Stimulated activated effector memory CD8-positive, alpha-beta T cell treated with anti-CD3 and anti-CD28 coated beads, Interleukin-12 subunit alpha, Interleukin-12 subunit beta, amount 100 ng/mL, for 72 hours (primary cell): ENCODE measurements around the gene TNRC6C.
"Not testable (repeated sequence)": the region's sequence is repeated elsewhere in the genome, so short reads cannot be mapped to it uniquely, and the experiment has no call there.

ENCODE experiments used
- ATAC-seq: fragments of 150-1000 bp; cut with Tn5 transposase; 2 replicates; pipeline ENCODE4 v1.10.0; 2021
- DNase-seq, 2 donors: peaks; one replicate each; pipeline ENCODE4 v3.0.0; 2021 to 2022; ENCODE audit warnings: low spot score in 2 of 2
- H3K27ac Mint-ChIP-seq: one replicate; pipeline ENCODE4 v1.8.0; 2022; ENCODE audit warnings: mild to moderate bottlenecking, mixed read lengths
- H3K36me3 Mint-ChIP-seq: one replicate; pipeline ENCODE4 v1.8.0; 2022; ENCODE audit warnings: mild to moderate bottlenecking, mixed read lengths
- H3K4me1 Mint-ChIP-seq: one replicate; pipeline ENCODE4 v1.8.0; 2022; ENCODE audit warnings: mixed read lengths
- H3K4me3 Mint-ChIP-seq: one replicate; pipeline ENCODE4 v1.8.0; 2022; ENCODE audit warnings: mild to moderate bottlenecking, mixed read lengths
- H3K9me3 Mint-ChIP-seq: one replicate; pipeline ENCODE4 v1.8.0; 2022; ENCODE audit warnings: mixed read lengths

TNRC6C gene

DNA sequence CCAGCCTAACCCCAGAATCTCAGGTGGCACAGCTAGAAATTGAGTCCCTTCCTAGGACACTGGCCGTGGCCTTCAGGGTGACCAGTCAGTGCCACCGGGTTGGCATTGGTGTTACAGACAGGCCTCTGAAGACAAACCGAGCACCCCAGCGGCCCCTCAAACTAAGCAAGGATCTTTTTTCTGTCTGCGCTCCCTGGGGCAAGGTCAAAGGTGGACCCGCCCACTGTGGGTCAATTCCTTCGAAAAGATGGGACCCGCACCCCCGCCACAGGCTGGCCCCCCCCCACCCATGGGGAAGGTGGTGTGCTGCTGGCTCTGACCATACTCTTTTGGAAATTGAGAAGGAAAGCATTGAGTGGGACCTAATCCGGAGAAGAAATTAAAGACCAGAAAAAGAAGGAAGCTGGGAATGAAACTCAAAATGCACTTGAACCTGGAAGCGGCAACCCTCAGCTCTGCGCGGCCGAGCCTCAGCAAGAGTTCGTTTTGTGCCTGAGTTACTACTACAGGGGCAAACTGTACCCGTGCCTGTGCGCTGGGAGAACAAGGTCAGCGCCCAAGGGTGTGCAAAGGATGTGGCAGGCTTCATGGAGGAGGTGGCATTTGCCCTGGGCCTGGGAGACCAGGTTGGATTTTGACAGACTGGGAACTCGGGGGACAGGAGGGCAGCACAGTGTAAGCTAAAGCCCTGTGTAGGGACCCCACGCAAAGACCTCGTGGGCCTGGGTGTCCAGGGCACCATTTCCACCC lies 149.6 kb downstream of the TNRC6C start:
- H3K27ac Mint-ChIP-seq: peak overlapping the region; percentile 64
- peaks cover 36% of the 10 kb centered on the region for H3K4me1 Mint-ChIP-seq
- H3K36me3 Mint-ChIP-seq: peaks cover 93% of the 10 kb centered on the region
- no peak for DNase-seq
- ATAC-seq: no peak
- H3K4me3 Mint-ChIP-seq: no peak overlapping the region
- no peaks in the 10 kb centered on the region for H3K9me3 Mint-ChIP-seq

DNA sequence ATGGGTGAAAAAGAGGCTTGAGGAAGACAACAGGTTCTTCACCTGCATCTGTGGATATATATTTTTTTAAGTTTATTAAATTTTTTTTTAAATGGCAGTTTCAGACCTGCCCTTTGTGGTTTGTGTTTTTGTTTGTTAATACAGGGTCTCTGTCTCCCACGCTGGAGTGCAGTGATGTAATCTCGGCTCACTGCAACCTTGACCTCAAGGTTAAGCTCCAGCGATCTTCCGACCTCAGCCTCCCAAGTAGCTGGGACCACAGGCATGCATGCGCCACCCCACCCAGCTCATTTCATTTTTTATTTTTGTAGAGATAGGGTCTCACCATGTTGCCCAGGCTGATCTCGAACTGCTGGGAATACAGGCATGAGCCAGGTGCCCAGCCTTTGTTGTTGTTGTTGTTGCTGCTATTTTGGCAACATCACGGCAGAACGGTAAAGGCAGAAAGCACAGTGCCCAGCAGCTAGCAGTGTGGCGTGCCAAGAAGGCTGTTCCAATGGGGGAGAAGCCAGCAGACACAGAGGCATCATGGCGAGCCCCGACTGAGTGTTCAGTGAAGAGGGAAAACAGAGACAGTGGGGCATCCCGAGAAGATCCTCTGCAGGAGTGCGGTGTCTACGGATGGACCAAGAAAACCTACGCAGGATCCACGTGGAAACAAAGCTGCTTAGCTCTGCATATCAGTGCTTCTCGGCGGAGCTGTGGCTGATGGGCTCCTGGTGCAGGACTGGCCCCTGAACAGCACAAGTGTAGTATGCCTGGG lies 150.4 kb downstream of the TNRC6C start:
- Mint-ChIP-seq H3K27ac (peak overlapping the region; percentile 64), H3K9me3 (no peaks in the 10 kb centered on the region), H3K36me3 (peaks cover 95% of the 10 kb centered on the region), H3K4me3 (no peak overlapping the region), H3K4me1 (peaks cover 44% of the 10 kb centered on the region)
- no peak for ATAC-seq
- DNase-seq: no peak

DNA sequence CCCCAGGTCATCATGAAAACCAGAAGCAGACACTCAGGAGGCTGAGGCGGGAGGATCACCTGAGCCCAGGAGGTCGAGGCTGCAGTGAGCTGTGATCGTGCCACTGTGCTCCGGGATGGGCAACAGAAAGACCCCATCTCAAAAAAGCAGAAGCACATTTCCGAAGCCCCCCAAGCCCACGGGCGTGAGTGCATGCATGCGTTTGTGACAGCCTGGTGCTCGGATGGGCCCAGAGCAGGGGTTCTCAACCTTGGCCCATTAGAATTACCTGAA lies 150.9 kb downstream of the TNRC6C start:
- Mint-ChIP-seq H3K4me3 (no peak overlapping the region), H3K27ac (peak overlapping the region; percentile 64), H3K4me1 (peaks cover 49% of the 10 kb centered on the region), H3K36me3 (peaks cover 98% of the 10 kb centered on the region), H3K9me3 (no peaks in the 10 kb centered on the region)
- no peak for DNase-seq
- no peak for ATAC-seq

DNA sequence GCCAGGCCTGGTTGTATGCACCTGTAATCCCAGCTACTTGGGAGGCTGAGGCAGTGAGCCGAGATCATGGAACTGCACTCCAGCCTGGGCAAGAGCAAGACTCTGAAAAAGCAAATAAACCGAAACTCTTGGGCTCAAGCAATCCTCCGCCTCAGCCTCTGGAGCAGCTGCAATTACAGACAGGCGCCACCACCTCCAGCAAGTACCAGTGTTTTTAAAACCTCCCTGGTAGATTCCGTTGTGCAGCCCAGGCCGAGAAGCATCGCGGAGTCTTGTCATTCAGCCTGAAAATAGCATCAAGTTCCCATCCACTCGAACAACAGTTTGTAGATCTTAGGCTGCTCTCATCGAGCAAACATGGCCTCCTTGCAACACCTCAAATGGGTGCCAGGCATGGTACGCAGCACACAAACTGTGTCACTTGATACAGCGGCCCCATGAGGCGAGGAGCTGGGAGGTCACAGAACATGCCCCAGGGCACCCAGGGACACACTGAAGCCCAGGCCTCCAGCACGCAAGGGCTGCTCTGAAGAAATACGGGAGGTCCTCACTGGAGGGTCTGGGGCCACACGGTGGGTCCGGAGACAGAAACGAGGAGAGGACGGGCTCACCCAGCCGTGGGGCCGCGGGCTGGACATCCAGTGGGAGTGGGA lies 152.0 kb downstream of the TNRC6C start:
- no peak for DNase-seq
- peak overlapping the region; percentile 64 for H3K27ac Mint-ChIP-seq
- H3K36me3 Mint-ChIP-seq: peaks cover 99% of the 10 kb centered on the region
- no peak for ATAC-seq
- H3K4me1 Mint-ChIP-seq: peaks cover 57% of the 10 kb centered on the region
- H3K9me3 Mint-ChIP-seq: no peaks in the 10 kb centered on the region
- H3K4me3 Mint-ChIP-seq: no peak overlapping the region

DNA sequence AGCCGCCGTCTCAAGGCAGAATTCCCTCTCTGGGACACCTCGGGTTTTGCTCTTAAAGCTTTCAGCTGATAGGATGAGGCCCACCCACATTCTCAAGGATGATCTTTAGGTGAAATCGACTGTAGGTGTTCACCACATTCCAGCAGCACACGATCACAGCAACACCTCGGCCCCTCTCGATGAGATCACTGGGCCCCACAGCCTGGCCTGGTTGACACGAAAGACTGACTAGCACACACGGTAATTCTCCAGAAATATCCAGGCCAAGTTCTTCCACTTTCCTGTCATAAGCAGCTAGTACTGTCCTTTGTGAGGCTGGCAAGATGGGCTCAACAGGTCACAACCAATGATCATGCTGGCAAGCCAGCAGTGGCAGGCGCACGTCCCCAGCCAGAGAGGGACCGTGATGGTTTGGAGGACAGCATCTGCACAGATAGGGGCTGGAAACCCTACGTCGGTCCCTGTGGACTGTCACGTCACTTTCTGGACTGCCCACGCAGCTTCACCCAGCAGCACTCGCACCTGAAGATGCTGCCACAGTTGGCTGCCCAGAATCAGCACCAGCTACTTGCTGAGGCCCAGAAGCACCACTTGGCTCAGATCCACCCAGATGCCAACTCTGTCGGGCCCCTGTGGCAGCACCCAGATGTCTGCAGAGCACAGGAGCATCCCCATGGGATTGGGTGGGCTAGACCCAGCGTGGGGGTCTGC lies 152.7 kb downstream of the TNRC6C start:
- Mint-ChIP-seq H3K27ac (peak overlapping the region; percentile 64), H3K36me3 (peaks cover 96% of the 10 kb centered on the region), H3K4me3 (no peak overlapping the region), H3K4me1 (peaks cover 57% of the 10 kb centered on the region), H3K9me3 (no peaks in the 10 kb centered on the region)
- ATAC-seq: no peak
- no peak for DNase-seq

DNA sequence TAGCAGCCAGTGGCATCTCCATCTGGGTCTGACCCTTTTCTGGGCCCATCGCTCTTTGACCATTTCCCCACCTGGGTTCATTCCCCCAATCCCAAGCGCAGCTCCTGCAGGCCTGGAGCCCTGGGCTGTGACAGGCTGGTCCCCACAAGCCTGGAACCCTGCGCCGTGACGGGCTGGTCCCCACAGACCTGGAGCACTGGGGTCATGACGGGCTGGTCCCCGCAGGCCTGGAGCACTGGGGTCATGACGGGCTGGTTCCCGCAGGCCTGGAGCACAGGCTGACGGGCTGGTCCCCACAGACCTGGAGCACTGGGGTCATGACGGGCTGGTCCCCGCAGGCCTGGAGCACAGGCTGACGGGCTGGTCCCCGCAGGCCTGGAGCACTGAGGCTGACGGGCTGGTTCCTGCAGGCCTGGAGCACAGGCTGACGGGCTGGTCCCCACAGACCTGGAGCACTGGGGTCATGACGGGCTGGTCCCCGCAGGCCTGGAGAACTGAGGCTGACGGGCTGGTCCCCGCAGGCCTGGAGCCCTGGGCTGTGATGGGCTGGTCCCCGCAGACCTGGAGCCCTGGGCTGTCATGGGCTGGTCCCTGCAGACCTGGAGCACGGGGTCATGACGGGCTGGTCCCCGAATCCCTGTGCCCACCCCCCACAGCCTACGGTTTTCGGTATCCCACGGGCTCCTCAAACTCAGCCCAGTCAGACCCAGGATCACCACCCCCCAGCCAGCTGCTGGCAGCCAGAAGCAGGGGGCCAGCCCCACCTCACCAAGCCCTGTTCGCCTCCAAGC lies 153.4 kb downstream of the TNRC6C start:
- ATAC-seq (no peak), DNase-seq (no peak)
- H3K4me1 Mint-ChIP-seq: peaks cover 56% of the 10 kb centered on the region
- peaks cover 96% of the 10 kb centered on the region for H3K36me3 Mint-ChIP-seq
- no peaks in the 10 kb centered on the region for H3K9me3 Mint-ChIP-seq
- H3K27ac Mint-ChIP-seq: peak overlapping the region; percentile 94
- peak overlapping the region; percentile 4 for H3K4me3 Mint-ChIP-seq

DNA sequence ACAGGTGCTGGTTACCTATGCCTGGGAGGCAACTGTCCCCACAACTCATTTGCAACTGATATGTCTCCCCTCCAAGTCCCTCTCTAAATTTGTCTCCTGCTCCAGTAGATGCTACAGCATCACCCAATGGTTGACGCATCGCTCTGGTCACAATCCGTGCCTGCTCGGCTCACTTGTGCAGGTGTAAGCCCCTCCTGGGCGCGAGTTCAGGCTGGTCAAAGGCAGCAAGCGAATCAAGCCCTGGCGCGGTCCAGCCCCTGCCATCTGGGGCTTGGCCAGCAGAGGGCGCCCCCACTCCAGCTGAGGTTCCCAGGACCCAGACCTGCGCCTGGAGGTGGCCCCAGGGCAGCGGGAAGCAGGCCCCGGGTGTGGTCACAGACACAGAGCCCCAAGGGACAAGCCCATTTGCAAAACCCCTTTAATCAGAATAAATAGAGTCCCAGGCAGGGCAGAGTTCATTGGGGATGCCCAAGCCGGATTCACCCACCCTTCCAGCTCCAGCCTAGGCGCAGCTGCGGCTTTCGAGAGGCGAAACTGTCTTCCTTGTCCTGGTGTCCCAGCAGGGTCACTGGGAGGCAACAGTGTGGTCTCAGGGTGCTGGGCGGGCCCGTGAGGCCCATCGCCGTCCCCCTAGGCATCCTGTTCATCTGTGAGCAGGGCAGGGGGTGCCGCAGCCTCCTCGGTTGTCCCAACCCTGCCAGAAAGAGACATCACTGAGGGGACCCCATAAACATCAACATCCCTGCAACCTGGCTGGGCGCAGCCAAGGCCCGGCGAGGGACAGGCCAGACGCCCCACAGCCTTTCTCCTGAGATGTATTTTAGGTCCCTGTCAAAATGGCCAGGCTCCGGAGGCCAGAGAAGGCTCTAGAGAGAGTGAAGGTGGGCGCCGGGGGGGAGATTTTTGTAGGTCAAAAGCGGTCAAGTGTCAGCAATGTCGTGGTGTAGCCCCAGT lies 154.3 kb downstream of the TNRC6C start:
- ATAC-seq (peak; percentile 63), DNase-seq (peak; percentile 90 to 93)
- Mint-ChIP-seq H3K9me3 (no peaks in the 10 kb centered on the region), H3K4me1 (peaks cover 50% of the 10 kb centered on the region), H3K36me3 (peaks cover 96% of the 10 kb centered on the region), H3K27ac (peak overlapping the region; percentile 94), H3K4me3 (peak overlapping the region; percentile 51)

DNA sequence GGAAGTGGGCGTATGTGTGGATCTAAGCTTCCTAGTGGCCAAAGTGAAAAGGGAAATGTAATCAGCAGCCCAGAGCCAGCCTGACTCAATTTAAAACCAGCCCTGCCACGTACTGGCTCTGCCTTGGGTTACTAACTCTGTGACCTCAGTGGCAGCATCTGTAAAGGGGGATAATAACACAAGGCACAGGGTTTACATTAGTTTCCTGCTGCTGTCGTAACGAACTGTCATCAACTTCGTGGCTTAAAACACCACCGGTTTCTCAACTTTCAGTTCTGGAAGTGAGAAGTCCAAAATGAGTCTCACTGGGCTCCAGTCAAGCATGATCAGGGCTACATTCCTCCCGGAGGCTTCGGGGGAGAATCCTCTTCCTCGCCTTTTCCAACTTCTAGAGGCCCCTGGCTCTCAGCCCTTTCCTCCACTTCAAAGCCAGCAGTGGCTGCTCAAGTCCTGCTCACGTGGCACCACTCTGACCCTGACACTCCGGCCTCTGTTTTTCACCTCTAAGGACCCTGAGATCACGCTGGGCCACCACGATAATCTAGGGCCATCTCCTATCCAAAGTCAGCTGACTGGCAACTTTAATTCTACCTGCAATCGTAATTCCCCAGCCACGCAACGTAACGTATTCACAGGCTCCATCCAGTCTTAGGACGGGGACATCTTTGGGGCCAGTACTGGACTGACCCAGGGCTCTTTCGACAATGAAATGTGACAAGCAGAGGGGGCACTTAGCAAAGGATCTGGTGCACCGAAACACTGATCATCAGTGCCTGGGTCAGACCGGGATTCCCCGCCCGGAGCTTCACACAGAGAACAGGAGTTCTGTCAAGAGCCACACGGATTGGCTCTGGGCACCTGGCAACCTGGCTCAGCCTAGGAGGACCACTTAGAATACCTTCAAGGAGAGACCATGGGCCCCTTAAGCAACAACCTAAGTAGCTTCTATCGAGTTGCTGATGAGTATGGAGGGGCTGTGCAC lies 155.6 kb downstream of the TNRC6C start:
- ATAC-seq (peak; percentile 94), DNase-seq (peak in 1 of 2 donors; percentile 78)
- H3K27ac Mint-ChIP-seq: peak overlapping the region; percentile 94
- H3K4me1 Mint-ChIP-seq: peaks cover 46% of the 10 kb centered on the region
- no peaks in the 10 kb centered on the region for H3K9me3 Mint-ChIP-seq
- peaks cover 96% of the 10 kb centered on the region for H3K36me3 Mint-ChIP-seq
- H3K4me3 Mint-ChIP-seq: peak overlapping the region; percentile 51

DNA sequence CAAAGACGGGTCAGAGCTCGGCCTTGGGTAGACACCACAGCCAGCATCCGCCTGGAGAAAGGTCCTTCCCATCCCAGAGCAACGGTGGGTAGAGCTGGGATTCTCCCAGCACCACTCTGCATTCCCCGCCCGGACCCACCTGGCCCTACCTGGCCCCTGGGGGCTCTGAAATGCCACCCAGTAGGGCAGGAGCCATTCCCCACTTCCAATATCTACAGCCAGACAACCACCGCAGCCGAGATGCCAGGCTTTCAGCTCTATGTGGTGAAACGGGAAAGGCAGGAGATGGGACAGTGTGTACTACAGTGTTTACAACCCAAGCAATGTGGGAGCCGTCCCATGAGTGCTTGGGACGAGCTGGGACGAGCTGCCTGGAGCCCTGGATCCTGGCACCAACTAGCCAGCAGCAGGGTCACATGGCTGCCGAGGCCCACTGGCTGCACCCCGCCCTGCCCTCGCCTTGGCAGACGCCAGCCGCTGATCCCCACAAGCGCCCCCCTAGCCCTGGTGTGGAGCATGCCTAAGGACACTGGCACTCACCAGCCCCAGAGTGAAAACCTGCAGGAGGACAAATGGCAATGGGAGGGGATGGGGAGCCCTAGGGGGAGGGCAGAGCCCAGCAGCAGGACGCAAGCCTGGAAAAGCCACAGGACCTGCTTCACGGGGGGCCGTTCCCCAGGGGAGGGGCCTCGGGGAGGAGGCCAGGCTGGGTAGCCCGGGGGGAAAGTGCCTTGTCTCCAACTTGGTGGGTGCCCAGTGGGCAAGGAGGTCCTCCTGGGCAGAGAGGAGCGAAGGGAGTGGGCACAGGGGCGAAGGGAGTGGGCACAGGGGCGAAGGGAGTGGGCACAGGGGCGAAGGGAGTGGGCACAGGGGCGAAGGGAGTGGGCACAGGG lies 156.6 kb downstream of the TNRC6C start:
- ATAC-seq (no peak), DNase-seq (no peak)
- peak overlapping the region; percentile 51 for H3K4me3 Mint-ChIP-seq
- H3K36me3 Mint-ChIP-seq: peaks cover 96% of the 10 kb centered on the region
- H3K27ac Mint-ChIP-seq: peak overlapping the region; percentile 67
- no peaks in the 10 kb centered on the region for H3K9me3 Mint-ChIP-seq
- peaks cover 46% of the 10 kb centered on the region for H3K4me1 Mint-ChIP-seq

DNA sequence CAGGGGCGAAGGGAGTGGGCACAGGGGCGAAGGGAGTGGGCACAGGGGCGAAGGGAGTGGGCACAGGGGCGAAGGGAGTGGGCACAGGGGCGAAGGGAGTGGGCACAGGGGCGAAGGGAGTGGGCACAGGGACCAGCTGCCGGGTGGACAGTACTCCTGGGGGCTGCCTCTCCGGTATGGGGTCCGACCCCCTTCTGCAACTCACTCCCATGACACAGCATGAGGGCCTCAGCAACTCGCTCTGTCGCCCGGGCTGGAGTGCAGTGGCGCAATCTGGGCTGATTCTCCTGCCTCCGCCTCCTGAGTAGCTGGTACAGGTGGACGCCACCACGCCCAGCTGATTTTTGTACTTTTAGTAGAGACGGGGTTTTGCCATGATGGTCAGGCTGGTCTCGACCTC lies 157.3 kb downstream of the TNRC6C start:
- peaks cover 49% of the 10 kb centered on the region for H3K4me1 Mint-ChIP-seq
- not testable (repeated sequence) for ATAC-seq, H3K27ac Mint-ChIP-seq, H3K9me3 Mint-ChIP-seq, H3K4me3 Mint-ChIP-seq, DNase-seq
- H3K36me3 Mint-ChIP-seq: peaks cover 96% of the 10 kb centered on the region

DNA sequence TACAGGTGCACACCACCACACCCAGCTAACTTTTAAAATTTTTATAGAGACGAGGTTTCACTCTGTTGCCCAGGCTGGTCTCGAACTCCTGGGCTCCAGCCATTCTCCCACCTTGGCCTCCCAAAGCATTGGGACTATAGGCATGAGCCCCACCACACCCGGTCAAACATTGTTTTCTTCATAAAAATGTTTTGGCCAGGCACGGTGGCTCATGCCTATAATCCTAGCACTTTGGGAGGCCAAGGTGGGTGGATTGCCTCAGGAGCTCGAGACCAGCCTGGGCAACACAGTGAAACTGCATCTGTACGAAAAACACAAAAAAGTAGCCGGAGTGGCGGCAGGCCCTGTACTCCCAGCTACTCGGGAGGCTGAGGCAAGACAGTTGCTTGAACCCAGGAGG lies 157.9 kb downstream of the TNRC6C start:
- Mint-ChIP-seq H3K27ac (peak overlapping the region; percentile 52), H3K9me3 (no peaks in the 10 kb centered on the region), H3K4me3 (no peak overlapping the region), H3K4me1 (peaks cover 49% of the 10 kb centered on the region), H3K36me3 (peaks cover 96% of the 10 kb centered on the region)
- ATAC-seq: no peak
- no peak for DNase-seq
